GM18498 (cell line): ENCODE results near the gene CTBP1.
"Not testable (repeated sequence)": the region's sequence is repeated elsewhere in the genome, so short reads cannot be mapped to it uniquely, and the experiment has no call there.

Source experiments
- ATAC-seq: cut with Tn5 transposase; IDR thresholded peaks from one replicate; pipeline ENCODE4 v1.9.1; 2021; ENCODE audit warnings: mild to moderate bottlenecking, moderate library complexity; ENCODE audit not compliant: unreplicated experiment

Gene CTBP1

GRCh38 chr4:1248245-1249147 is at the start of gene CTBP1:
TSS of gene CTBP1 (minus strand) at chr4:1249130. CDS start at chr4:1241331, 7,799 bp downstream.
- peak; percentile 52 for ATAC-seq

- ATAC-seq: no peak
Observed at GRCh38 chr4:1298461-1298860, 49.5 kb upstream of the CTBP1 start.

GRCh38 chr4:1297456-1298325 is 48.8 kb upstream of the CTBP1 start:
- no peak for ATAC-seq

- no peak for ATAC-seq
Observed at GRCh38 chr4:1297023-1297395, 48.1 kb upstream of the CTBP1 start.

GRCh38 chr4:1296324-1297022 is 47.5 kb upstream of the CTBP1 start:
- no peak for ATAC-seq

GRCh38 chr4:1295405-1296055 is 46.6 kb upstream of the CTBP1 start:
- ATAC-seq: no peak

GRCh38 chr4:1294891-1295290 is 46.0 kb upstream of the CTBP1 start:
- ATAC-seq: no peak

GRCh38 chr4:1294424-1294823 is 45.5 kb upstream of the CTBP1 start:
- ATAC-seq: no peak

GRCh38 chr4:1293991-1294390 is 45.1 kb upstream of the CTBP1 start:
- ATAC-seq: no peak

- no peak for ATAC-seq
Observed at GRCh38 chr4:1293531-1293941, 44.6 kb upstream of the CTBP1 start.

- not testable (repeated sequence) for ATAC-seq
Observed at GRCh38 chr4:1292703-1293011, 43.7 kb upstream of the CTBP1 start.

- ATAC-seq: no peak
Observed at GRCh38 chr4:1291996-1292702, 43.2 kb upstream of the CTBP1 start.

GRCh38 chr4:1291091-1291490 is 42.2 kb upstream of the CTBP1 start:
- ATAC-seq: no peak

GRCh38 chr4:1290165-1290977 is 41.4 kb upstream of the CTBP1 start:
- peak; percentile 2 for ATAC-seq

GRCh38 chr4:1289207-1290164 is 40.6 kb upstream of the CTBP1 start, which contains the start of gene MAEA:
TSS of gene MAEA (plus strand) at chr4:1289891. CDS start at chr4:1289914, 23 bp downstream.
- ATAC-seq: peak; percentile 96

- no peak for ATAC-seq
Observed at GRCh38 chr4:1288786-1289185, 39.9 kb upstream of the CTBP1 start.

GRCh38 chr4:1285790-1286553 is 37.0 kb upstream of the CTBP1 start:
- no peak for ATAC-seq
